ENCODE data around the gene SMOC2. TPM values are rescaled to one million over a fixed set of nuclear protein-coding genes. Genes with fewer than 3 reads are reported as not detected.

Gene SMOC2
- polyA plus RNA-seq, 3 donors: not detected

DNA sequence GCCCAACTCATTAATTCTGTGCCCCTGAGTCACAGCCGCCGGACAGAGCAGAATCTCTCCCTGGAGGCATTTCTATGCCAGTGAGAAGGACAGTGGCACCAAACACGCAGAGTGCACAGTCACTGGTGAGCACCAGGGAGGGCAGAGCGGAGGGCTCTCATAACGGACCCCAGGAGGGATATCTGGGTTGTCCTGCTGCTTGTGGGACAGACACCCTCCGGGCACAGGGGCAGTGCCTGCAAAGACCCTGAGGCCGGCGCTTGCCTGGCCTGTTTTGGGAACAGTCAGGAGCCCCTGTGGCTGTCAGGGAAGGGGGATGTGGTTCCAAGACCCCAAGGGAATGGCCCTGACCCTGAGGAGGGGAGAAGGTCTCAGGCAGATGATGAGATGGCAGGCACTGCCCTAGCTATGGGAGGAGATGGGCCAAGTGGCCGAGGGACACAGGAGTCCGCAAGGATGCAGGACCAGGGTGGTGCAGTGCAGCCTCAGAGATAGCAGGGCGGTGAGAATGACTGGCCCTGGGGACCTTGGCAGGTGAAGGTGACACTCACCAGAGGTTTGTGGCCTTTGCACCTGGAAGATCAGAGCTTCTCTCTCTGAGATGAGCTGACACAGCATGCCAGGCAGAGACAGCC, 270.8 kb downstream of the SMOC2 start:
- Histone ChIP-seq H3K4me3 (replicated peaks in 1 of 3; ENCODE audit: low read depth in 2 of 3, low read length in 3 of 3) (no peak overlapping the region), H3K4me2 (replicated peaks; ENCODE audit: extremely low read depth, low read length, poor library complexity, severe bottlenecking) (no peak overlapping the region), H3K27ac (ENCODE audit: low read depth in 1 of 2, low read length in 2 of 2) (no peak overlapping the region), H3K36me3 (replicated peaks in 1 of 2; ENCODE audit: control insufficient read depth in 1 of 2, insufficient read depth in 2 of 2, low read length in 2 of 2) (no peaks in the 10 kb centered on the region), H3K79me2 (ENCODE audit: insufficient read depth, low read length) (no peaks in the 10 kb centered on the region), H4K20me1 (ENCODE audit: insufficient read depth, low read length) (no peaks in the 10 kb centered on the region), H3K27me3 (ENCODE audit: control insufficient read depth in 2 of 2, insufficient read depth in 2 of 2, low read length in 2 of 2) (no peaks in the 10 kb centered on the region), H3K9me3 (replicated peaks in 1 of 2; ENCODE audit: control insufficient read depth in 1 of 2, insufficient read depth in 1 of 2, low read length in 2 of 2) (peaks cover 0 to 2% of the 10 kb centered on the region in 2 donors), H3K4me1 (ENCODE audit: control insufficient read depth in 1 of 2, insufficient read depth in 2 of 2, low read length in 2 of 2) (no peaks in the 10 kb centered on the region), H3K9ac (ENCODE audit: insufficient read depth, low read length, poor library complexity, severe bottlenecking) (no peak overlapping the region), H2AFZ (ENCODE audit: insufficient read depth, low read depth, low read length, poor library complexity, severe bottlenecking) (no peak overlapping the region)
- intact Hi-C loops (cut with micrococcal nuclease): no loop called here
- H3K9me3 Mint-ChIP-seq: peaks cover 0 to 6% (median 3%) of the 10 kb centered on the region in 7 donors
- no peak overlapping the region for H3K4me3 Mint-ChIP-seq
- no peak for DNase-seq
- TF ChIP-seq, protein P1, sequence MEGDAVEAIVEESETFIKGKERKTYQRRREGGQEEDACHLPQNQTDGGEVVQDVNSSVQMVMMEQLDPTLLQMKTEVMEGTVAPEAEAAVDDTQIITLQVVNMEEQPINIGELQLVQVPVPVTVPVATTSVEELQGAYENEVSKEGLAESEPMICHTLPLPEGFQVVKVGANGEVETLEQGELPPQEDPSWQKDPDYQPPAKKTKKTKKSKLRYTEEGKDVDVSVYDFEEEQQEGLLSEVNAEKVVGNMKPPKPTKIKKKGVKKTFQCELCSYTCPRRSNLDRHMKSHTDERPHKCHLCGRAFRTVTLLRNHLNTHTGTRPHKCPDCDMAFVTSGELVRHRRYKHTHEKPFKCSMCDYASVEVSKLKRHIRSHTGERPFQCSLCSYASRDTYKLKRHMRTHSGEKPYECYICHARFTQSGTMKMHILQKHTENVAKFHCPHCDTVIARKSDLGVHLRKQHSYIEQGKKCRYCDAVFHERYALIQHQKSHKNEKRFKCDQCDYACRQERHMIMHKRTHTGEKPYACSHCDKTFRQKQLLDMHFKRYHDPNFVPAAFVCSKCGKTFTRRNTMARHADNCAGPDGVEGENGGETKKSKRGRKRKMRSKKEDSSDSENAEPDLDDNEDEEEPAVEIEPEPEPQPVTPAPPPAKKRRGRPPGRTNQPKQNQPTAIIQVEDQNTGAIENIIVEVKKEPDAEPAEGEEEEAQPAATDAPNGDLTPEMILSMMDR (IDR thresholded peaks at IDR 0.05): no peak
- no peaks in the 10 kb centered on the region for H3K36me3 Mint-ChIP-seq
- H3K27me3 Mint-ChIP-seq (ENCODE audit: low read depth in 3 of 3): no peaks in the 10 kb centered on the region
- 85% methylated on average over 11 of the region's 11 CpGs for WGBS (ENCODE audit: insufficient coverage)
- peak overlapping the region in 1 of 7 donors; percentile 55 for H3K27ac Mint-ChIP-seq
- no peaks in the 10 kb centered on the region for H3K4me1 Mint-ChIP-seq

DNA sequence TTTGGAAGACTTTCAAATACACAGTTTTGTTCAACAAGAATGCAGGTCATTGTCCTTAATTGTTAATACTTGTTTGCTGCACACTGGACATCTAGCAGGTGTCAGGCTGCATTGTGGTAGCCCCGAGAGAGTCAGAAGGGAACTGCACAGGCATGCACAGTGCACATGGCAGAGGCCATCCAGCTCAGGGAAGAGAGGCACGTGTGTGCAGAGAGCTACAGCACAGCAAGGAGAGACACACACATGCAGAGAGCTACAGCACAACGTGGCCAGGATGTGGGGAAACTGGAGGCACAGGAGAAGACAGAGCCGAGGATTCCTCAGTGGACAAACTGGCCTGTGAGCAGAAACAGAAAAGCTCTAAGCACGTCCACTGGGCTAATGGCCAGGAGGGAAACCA, 272.0 kb downstream of the SMOC2 start:
- TF ChIP-seq, protein P1 (IDR thresholded peaks at IDR 0.05): no peak
- H3K9me3 Mint-ChIP-seq: peaks cover 0 to 6% (median 5%) of the 10 kb centered on the region in 7 donors
- DNase-seq: no peak

More for the DNA sequence above, 272.0 kb downstream of the SMOC2 start:
- no peak overlapping the region for H3K27ac ChIP-seq (ENCODE audit: low read depth in 1 of 2, low read length in 2 of 2)
- H3K36me3 ChIP-seq (replicated peaks in 1 of 2; ENCODE audit: control insufficient read depth in 1 of 2, insufficient read depth in 2 of 2, low read length in 2 of 2): no peaks in the 10 kb centered on the region
- no peaks in the 10 kb centered on the region for H3K36me3 Mint-ChIP-seq
- no peak overlapping the region for H3K4me3 ChIP-seq (replicated peaks in 1 of 3; ENCODE audit: low read depth in 2 of 3, low read length in 3 of 3)
- no peak overlapping the region for H2AFZ ChIP-seq (ENCODE audit: insufficient read depth, low read depth, low read length, poor library complexity, severe bottlenecking)
- no peaks in the 10 kb centered on the region for H3K4me1 ChIP-seq (ENCODE audit: control insufficient read depth in 1 of 2, insufficient read depth in 2 of 2, low read length in 2 of 2)
- 86% methylated on average over 5 of the region's 5 CpGs for WGBS (ENCODE audit: insufficient coverage)
- no peak overlapping the region for H3K4me2 ChIP-seq (replicated peaks; ENCODE audit: extremely low read depth, low read length, poor library complexity, severe bottlenecking)
- no peak overlapping the region for H3K9ac ChIP-seq (ENCODE audit: insufficient read depth, low read length, poor library complexity, severe bottlenecking)
- no peaks in the 10 kb centered on the region for H3K79me2 ChIP-seq (ENCODE audit: insufficient read depth, low read length)
- peaks cover 0 to 8% of the 10 kb centered on the region in 2 donors for H3K9me3 ChIP-seq (replicated peaks in 1 of 2; ENCODE audit: control insufficient read depth in 1 of 2, insufficient read depth in 1 of 2, low read length in 2 of 2)
- H3K27me3 ChIP-seq (ENCODE audit: control insufficient read depth in 2 of 2, insufficient read depth in 2 of 2, low read length in 2 of 2): no peaks in the 10 kb centered on the region
- H3K4me1 Mint-ChIP-seq: no peaks in the 10 kb centered on the region
- H3K4me3 Mint-ChIP-seq: no peak overlapping the region
- no peaks in the 10 kb centered on the region for H3K27me3 Mint-ChIP-seq (ENCODE audit: low read depth in 3 of 3)
- no peaks in the 10 kb centered on the region for H4K20me1 ChIP-seq (ENCODE audit: insufficient read depth, low read length)
- intact Hi-C loops (cut with micrococcal nuclease): no loop called here
- no peak overlapping the region for H3K27ac Mint-ChIP-seq

Data from CD14-positive monocyte (primary cell).